ENCODE measurements around the gene CHD2. TPM values are rescaled to one million over a fixed set of nuclear protein-coding genes. Genes with fewer than 3 reads are reported as not detected.

CHD2 gene
- total and polyA plus RNA-seq, 2 donors (not counting 3 experiments of a cell fraction or from before 2014, with no cell fraction given): 53.8 to 97.9 TPM

GRCh38 chr15:92992720-92993119 is 92.6 kb downstream of the CHD2 start:
- Histone ChIP-seq H3K27me3 (ENCODE audit: control insufficient read depth in 2 of 2, insufficient read depth in 2 of 2, low read length in 2 of 2) (no peaks in the 10 kb centered on the region), H3K4me2 (ENCODE audit: insufficient read depth, low read length) (no peak overlapping the region), H3K9ac (replicated peaks; ENCODE audit: extremely low read depth, insufficient read depth, low read length) (no peak overlapping the region), H2AFZ (ENCODE audit: low read depth, low read length) (no peak overlapping the region), H3K4me3 (replicated peaks in 1 of 3; ENCODE audit: insufficient read depth in 1 of 3, low read depth in 1 of 3, low read length in 3 of 3) (no peak overlapping the region), H3K27ac (ENCODE audit: insufficient read depth, low read depth, low read length) (no peak overlapping the region), H3K36me3 (ENCODE audit: control insufficient read depth in 2 of 2, extremely low read depth in 1 of 2, insufficient read depth in 2 of 2, low read length in 2 of 2) (peaks cover 37 to 46% of the 10 kb centered on the region in 2 experiments), H3K4me1 (ENCODE audit: control insufficient read depth, extremely low read depth, insufficient read depth, low read length) (no peaks in the 10 kb centered on the region), H3K79me2 (ENCODE audit: control insufficient read depth, insufficient read depth, low read length) (peaks cover 29% of the 10 kb centered on the region), H3K9me3 (replicated peaks; ENCODE audit: control insufficient read depth, insufficient read depth, low read length) (no peaks in the 10 kb centered on the region), H3K9me1 (replicated peaks; ENCODE audit: control insufficient read depth, extremely low read depth, insufficient read depth, low read length) (no peaks in the 10 kb centered on the region), H4K20me1 (replicated peaks; ENCODE audit: control insufficient read depth, extremely low read depth, insufficient read depth, low read length) (peaks cover 7% of the 10 kb centered on the region)
- intact Hi-C loops (cut with micrococcal nuclease): no loop called here
- dilution Hi-C loops (cut with MboI; ENCODE audit: extremely low pct_ligation_motif_present, low sequenced_read_pairs): loop anchor here (10.0 kb wide), 1 partner anchor 48 kb away; no protein-coding TSS in a partner anchor
- CTCF ChIA-PET: interaction anchor here (1.8 kb wide), 1 partner anchor 195 kb away, joined by 6 read pairs; no protein-coding TSS in a partner anchor
- POLR2A ChIA-PET: no interaction called here
- DNase-seq (ENCODE audit: low read depth, low spot score): no peak
- no peak for TF ChIP-seq FOS (IDR thresholded peaks at IDR 0.05; ENCODE audit: borderline replicate concordance, insufficient read depth, low read length)
- no peak for TF ChIP-seq JUN (IDR thresholded peaks at IDR 0.05; ENCODE audit: borderline replicate concordance, insufficient read depth, insufficient read length, low read depth)
- TF ChIP-seq CTCF (IDR thresholded peaks at IDR 0.05; ENCODE audit: extremely low read depth in 1 of 2, insufficient read depth in 1 of 2, low read depth in 1 of 2, low read length in 2 of 2): no peak
- no peak for TF ChIP-seq POLR2A (IDR thresholded peaks at IDR 0.05; ENCODE audit: low read depth, low read length)
- no peak for TF ChIP-seq MAX (IDR thresholded peaks at IDR 0.05; ENCODE audit: insufficient read depth, insufficient read length)
- TF ChIP-seq GATA2 (IDR thresholded peaks at IDR 0.05; ENCODE audit: insufficient read depth, insufficient read length, low read depth, low read length): no peak
- TF ChIP-seq EZH2 (IDR thresholded peaks at IDR 0.05; ENCODE audit: borderline replicate concordance, low read depth, low read length, severe bottlenecking): no peak
- no peak for TF ChIP-seq POLR2AphosphoS5 (IDR thresholded peaks at IDR 0.05; ENCODE audit: insufficient read depth, low read depth, low read length)
- TF ChIP-seq MYC (IDR thresholded peaks at IDR 0.05; ENCODE audit: low read depth, low read length): no peak
- no peak for FAIRE-seq
- no TSS peak for BruUV-seq (replicated peaks)
